IPS DF 6.9 (cell line): Measurements from ENCODE around the gene KLHL11.
"Not testable (repeated sequence)": the region's sequence is repeated elsewhere in the genome, so short reads cannot be mapped to it uniquely, and the experiment has no call there.

Experiments
- DNase-seq: peaks from one replicate; pipeline ENCODE4 v3.0.0-alpha.2; 2013; ENCODE audit warnings: low read depth, low spot score
- H3K27ac ChIP-seq: one replicate; pipeline ENCODE4 v1.5.1; 2013; ENCODE audit warnings: low read length, control low read depth
- H3K27me3 ChIP-seq: 2 replicates; pipeline ENCODE4 v1.6.1; 2013; ENCODE audit warnings: mild to moderate bottlenecking, low read length; ENCODE audit not compliant: control insufficient read depth, insufficient read depth
- H3K36me3 ChIP-seq: 2 replicates; pipeline ENCODE4 v1.6.1; 2013; ENCODE audit warnings: low read length; ENCODE audit not compliant: control insufficient read depth, insufficient read depth
- H3K4me1 ChIP-seq: 2 replicates; pipeline ENCODE4 v1.6.1; 2013; ENCODE audit warnings: low read length; ENCODE audit not compliant: control insufficient read depth, insufficient read depth
- H3K4me3 ChIP-seq: 2 replicates; pipeline ENCODE4 v1.5.1; 2013; ENCODE audit warnings: mild to moderate bottlenecking, low read length
- H3K9me3 ChIP-seq: 2 replicates; pipeline ENCODE4 v1.6.1; 2013; ENCODE audit warnings: low read length, inconsistent platforms; ENCODE audit not compliant: control insufficient read depth, insufficient read depth
- WGBS: extraction: QIAGEN DNeasy Blood & Tissue Kit; methylation state at CpG from one replicate; pipeline ENCODE4 v1.1.7; 2013; ENCODE audit warnings: mixed read lengths, missing lambda C conversion rate; ENCODE audit not compliant: insufficient read length, insufficient coverage; 5-methylcytosine and 5-hydroxymethylcytosine counted together

KLHL11 gene

GRCh38 chr17:41888332-41888965 lies 23.2 kb upstream of the KLHL11 start:
- no peaks in the 10 kb centered on the region for H3K27me3 ChIP-seq
- no peak for DNase-seq
- H3K36me3 ChIP-seq = peaks cover 43% of the 10 kb centered on the region
- no peaks in the 10 kb centered on the region for H3K9me3 ChIP-seq
- H3K4me3 ChIP-seq = no peak overlapping the region
- no peak overlapping the region for H3K27ac ChIP-seq
- no CpG with 5 or more reads among the region's 6 CpGs for WGBS
- H3K4me1 ChIP-seq = no peaks in the 10 kb centered on the region

GRCh38 chr17:41885733-41886132 lies 20.5 kb upstream of the KLHL11 start:
- no peak for DNase-seq
- H3K4me3 ChIP-seq = no peak overlapping the region
- H3K27me3 ChIP-seq = no peaks in the 10 kb centered on the region
- no CpG with 5 or more reads among the region's 6 CpGs for WGBS
- H3K27ac ChIP-seq = no peak overlapping the region
- no peaks in the 10 kb centered on the region for H3K9me3 ChIP-seq
- no peaks in the 10 kb centered on the region for H3K4me1 ChIP-seq
- H3K36me3 ChIP-seq = peaks cover 43% of the 10 kb centered on the region

- Histone ChIP-seq H3K27ac (no peak overlapping the region), H3K36me3 (peaks cover 55% of the 10 kb centered on the region), H3K27me3 (no peaks in the 10 kb centered on the region), H3K9me3 (no peaks in the 10 kb centered on the region), H3K4me1 (no peaks in the 10 kb centered on the region), H3K4me3 (no peak overlapping the region)
- WGBS = no CpG with 5 or more reads among the region's 6 CpGs
- no peak for DNase-seq
Measured at GRCh38 chr17:41882756-41883155, 17.5 kb upstream of the KLHL11 start.

- Histone ChIP-seq H3K36me3 (peaks cover 39% of the 10 kb centered on the region), H3K27me3 (no peaks in the 10 kb centered on the region), H3K9me3 (no peaks in the 10 kb centered on the region), H3K4me1 (no peaks in the 10 kb centered on the region), H3K27ac (no peak overlapping the region), H3K4me3 (no peak overlapping the region)
- DNase-seq = no peak
- WGBS = no CpG with 5 or more reads among the region's 4 CpGs
Measured at GRCh38 chr17:41880130-41880529, 14.9 kb upstream of the KLHL11 start.

- not testable (repeated sequence) for H3K27ac ChIP-seq, H3K4me3 ChIP-seq, DNase-seq, H3K27me3 ChIP-seq, H3K4me1 ChIP-seq, H3K9me3 ChIP-seq
- H3K36me3 ChIP-seq = peaks cover 50% of the 10 kb centered on the region
- WGBS = no CpG with 5 or more reads among the region's 9 CpGs
Measured at GRCh38 chr17:41874293-41874670, 9.1 kb upstream of the KLHL11 start.

GRCh38 chr17:41873559-41874292 lies 8.5 kb upstream of the KLHL11 start:
- no peaks in the 10 kb centered on the region for H3K9me3 ChIP-seq
- H3K27me3 ChIP-seq = no peaks in the 10 kb centered on the region
- no peak for DNase-seq
- WGBS = no CpG with 5 or more reads among the region's 10 CpGs
- H3K27ac ChIP-seq = no peak overlapping the region
- H3K4me3 ChIP-seq = no peak overlapping the region
- H3K4me1 ChIP-seq = no peaks in the 10 kb centered on the region
- peaks cover 47% of the 10 kb centered on the region for H3K36me3 ChIP-seq

GRCh38 chr17:41871789-41872188 lies 6.6 kb upstream of the KLHL11 start:
- no CpG with 5 or more reads among the region's 10 CpGs for whole genome bisulfite sequencing
- no peak overlapping the region for H3K4me3 ChIP-seq
- DNase-seq = no peak
- no peaks in the 10 kb centered on the region for H3K27me3 ChIP-seq
- no peaks in the 10 kb centered on the region for H3K4me1 ChIP-seq
- H3K27ac ChIP-seq = no peak overlapping the region
- H3K36me3 ChIP-seq = peaks cover 43% of the 10 kb centered on the region
- no peaks in the 10 kb centered on the region for H3K9me3 ChIP-seq

- Histone ChIP-seq H3K36me3 (peaks cover 44% of the 10 kb centered on the region), H3K27ac (no peak overlapping the region), H3K9me3 (no peaks in the 10 kb centered on the region), H3K27me3 (no peaks in the 10 kb centered on the region), H3K4me3 (no peak overlapping the region), H3K4me1 (no peaks in the 10 kb centered on the region)
- WGBS = no CpG with 5 or more reads among the region's 7 CpGs
- no peak for DNase-seq
Measured at GRCh38 chr17:41870627-41871026, 5.4 kb upstream of the KLHL11 start.

GRCh38 chr17:41870097-41870496 lies 4.9 kb upstream of the KLHL11 start:
- no peak overlapping the region for H3K4me3 ChIP-seq
- no CpG with 5 or more reads among the region's 2 CpGs for WGBS
- no peaks in the 10 kb centered on the region for H3K9me3 ChIP-seq
- no peaks in the 10 kb centered on the region for H3K4me1 ChIP-seq
- H3K27me3 ChIP-seq = no peaks in the 10 kb centered on the region
- H3K36me3 ChIP-seq = peaks cover 44% of the 10 kb centered on the region
- DNase-seq = no peak
- no peak overlapping the region for H3K27ac ChIP-seq

GRCh38 chr17:41869426-41869825 lies 4.2 kb upstream of the KLHL11 start:
- no peak for DNase-seq
- no peaks in the 10 kb centered on the region for H3K4me1 ChIP-seq
- no peaks in the 10 kb centered on the region for H3K27me3 ChIP-seq
- no CpG with 5 or more reads among the region's 9 CpGs for WGBS
- H3K27ac ChIP-seq = no peak overlapping the region
- peaks cover 41% of the 10 kb centered on the region for H3K36me3 ChIP-seq
- H3K4me3 ChIP-seq = no peak overlapping the region
- no peaks in the 10 kb centered on the region for H3K9me3 ChIP-seq

- Histone ChIP-seq H3K27ac (no peak overlapping the region), H3K36me3 (peaks cover 38% of the 10 kb centered on the region), H3K27me3 (no peaks in the 10 kb centered on the region), H3K4me1 (no peaks in the 10 kb centered on the region), H3K4me3 (no peak overlapping the region), H3K9me3 (no peaks in the 10 kb centered on the region)
- no peak for DNase-seq
- no CpG with 5 or more reads among the region's 3 CpGs for WGBS
Measured at GRCh38 chr17:41868568-41868967, 3.3 kb upstream of the KLHL11 start.
